HepG2 (cell line): ENCODE measurements around the gene ESR1. TPM values are rescaled to one million over a fixed set of nuclear protein-coding genes. Genes with fewer than 3 reads are reported as not detected.

Experiments used
- ETV5 ChIP-seq: IDR thresholded peaks from 2 replicates; pipeline ENCODE4 v1.6.1; 2018; ENCODE audit warnings: missing biosample characterization, missing genetic modification reagents, inconsistent platforms, borderline replicate concordance
- MIXL1 ChIP-seq: IDR thresholded peaks from 2 replicates; pipeline ENCODE4 v1.6.1; 2016
- NR2F2 ChIP-seq: IDR thresholded peaks from 2 replicates; pipeline ENCODE4 v1.6.1; 2012; ENCODE audit warnings: low read depth, inconsistent platforms, borderline replicate concordance
- NR3C1 ChIP-seq: sonication (generic); formaldehyde crosslinking; IDR thresholded peaks from 2 replicates; pipeline ENCODE4 v1.4.0; 2020; ENCODE audit warnings: missing genetic modification reagents
- PPARG ChIP-seq: conservative IDR thresholded peaks from 2 replicates; pipeline ENCODE4 v1.6.1; 2016; ENCODE audit warnings: missing biosample characterization, missing genetic modification reagents
- TOE1 ChIP-seq: sonication (generic); formaldehyde crosslinking; IDR thresholded peaks from 2 replicates; pipeline ENCODE4 v1.4.0; 2020; ENCODE audit warnings: mild to moderate bottlenecking, missing genetic modification reagents
- ZNF256 ChIP-seq: sonication (generic); formaldehyde crosslinking; conservative IDR thresholded peaks from 2 replicates; pipeline ENCODE4 v1.4.0; 2020; ENCODE audit warnings: missing genetic modification reagents
- ZNF30 ChIP-seq: sonication (generic); formaldehyde crosslinking; IDR thresholded peaks from 2 replicates; pipeline ENCODE4 v1.5.0; 2020; ENCODE audit warnings: mild to moderate bottlenecking, missing genetic modification reagents
- polyA plus RNA-seq, 8 experiments: library from polyadenylated mRNA; depleted of rRNA in 3 of 8; stranded (reverse) in 7 of 8; unstranded in 1 of 8; fragments of >200 nt; fragmentation: Illumina TruSeq in 4 of 8; extraction: Trizol in 4 of 8; gene quantifications; 2 replicates each; pipeline versions ENCODE4 v1.2.1 to v1.2.3, GENCODE V29; 2011 to 2016; ENCODE audit warnings: low read depth in 4 of 8, missing spikeins in 1 of 8, mixed read lengths in 1 of 8; ENCODE audit not compliant: insufficient read depth in 1 of 8
- total RNA-seq, 5 experiments: library from RNA; depleted of rRNA; stranded (reverse); fragments of >200 nt; fragmentation: Illumina TruSeq; extraction: Trizol; gene quantifications; 2 replicates each; pipeline ENCODE4 v1.2.3, GENCODE V29; 2016; ENCODE audit warnings: low read depth in 1 of 5
- TF ChIP-seq, protein P1 (sequence below): sonication (generic); formaldehyde crosslinking; IDR thresholded peaks from 2 replicates; pipeline ENCODE4 v1.4.0; 2020; ENCODE audit warnings: mild to moderate bottlenecking, missing genetic modification reagents, borderline replicate concordance
- TF ChIP-seq, protein P2 (sequence below), 2 experiments: sonication (generic) in 1 of 2; formaldehyde crosslinking in 1 of 2; IDR thresholded peaks; 2 replicates each; pipeline versions ENCODE4 v1.4.0 to v1.6.1; 2016 to 2020; ENCODE audit warnings: borderline replicate concordance in 1 of 2, low read depth in 1 of 2, mild to moderate bottlenecking in 1 of 2, missing genetic modification reagents in 1 of 2
- TF ChIP-seq, protein P3 (sequence below): sonication (generic); formaldehyde crosslinking; IDR thresholded peaks from 2 replicates; pipeline ENCODE4 v1.4.0; 2020; ENCODE audit warnings: mild to moderate bottlenecking, low read depth, missing genetic modification reagents
- TF ChIP-seq, protein P4 (sequence below): sonication (generic); formaldehyde crosslinking; IDR thresholded peaks from 2 replicates; pipeline ENCODE4 v1.8.0; 2022; ENCODE audit warnings: missing genetic modification reagents, mild to moderate bottlenecking, moderate library complexity, borderline replicate concordance
- TF ChIP-seq, protein P5 (sequence below), 2 experiments: IDR thresholded peaks; 2 replicates each; pipeline ENCODE4 v1.6.1; 2011 to 2012; ENCODE audit warnings: low read length in 2 of 2, borderline replicate concordance in 1 of 2, low read depth in 1 of 2, mild to moderate bottlenecking in 1 of 2, moderate library complexity in 1 of 2

ESR1 gene
- total and polyA plus RNA-seq, 2 of the 13 experiments (the other 11 are each of a cell fraction or from before 2014, with no cell fraction given), result not detected

DNA sequence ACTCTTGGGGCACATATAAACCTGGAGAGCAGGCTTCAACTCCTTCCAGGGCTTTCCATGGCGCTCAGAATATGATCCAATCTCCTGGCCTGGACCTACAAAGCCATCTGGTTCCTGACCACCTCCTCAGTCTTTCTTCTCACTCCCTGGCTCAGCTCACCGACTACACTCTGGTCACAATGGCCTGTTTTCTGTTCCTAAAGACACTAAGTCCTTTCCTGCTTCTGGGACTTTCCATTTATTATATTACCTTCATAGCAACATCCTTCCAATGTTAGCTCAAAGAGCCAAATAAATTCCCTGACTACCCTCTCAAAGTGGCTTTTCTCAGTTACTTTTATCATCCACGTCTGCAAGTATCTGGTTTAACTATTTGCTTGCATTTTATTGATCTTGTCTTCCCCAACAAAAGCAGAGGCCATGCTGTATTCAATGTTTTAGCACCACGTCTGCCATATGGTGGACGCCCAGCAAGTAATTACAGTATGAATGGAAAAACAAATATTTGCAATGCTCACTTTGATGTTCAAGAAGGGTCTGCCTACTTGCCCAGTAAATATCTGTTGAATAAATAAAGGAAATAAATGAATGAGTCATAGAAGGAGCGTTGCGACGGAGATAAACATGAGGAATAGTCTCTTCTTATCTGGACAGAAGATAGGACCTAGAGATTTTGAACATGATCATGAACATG, 328.4 kb downstream of the ESR1 start (continued):
- TF ChIP-seq, protein P1, sequence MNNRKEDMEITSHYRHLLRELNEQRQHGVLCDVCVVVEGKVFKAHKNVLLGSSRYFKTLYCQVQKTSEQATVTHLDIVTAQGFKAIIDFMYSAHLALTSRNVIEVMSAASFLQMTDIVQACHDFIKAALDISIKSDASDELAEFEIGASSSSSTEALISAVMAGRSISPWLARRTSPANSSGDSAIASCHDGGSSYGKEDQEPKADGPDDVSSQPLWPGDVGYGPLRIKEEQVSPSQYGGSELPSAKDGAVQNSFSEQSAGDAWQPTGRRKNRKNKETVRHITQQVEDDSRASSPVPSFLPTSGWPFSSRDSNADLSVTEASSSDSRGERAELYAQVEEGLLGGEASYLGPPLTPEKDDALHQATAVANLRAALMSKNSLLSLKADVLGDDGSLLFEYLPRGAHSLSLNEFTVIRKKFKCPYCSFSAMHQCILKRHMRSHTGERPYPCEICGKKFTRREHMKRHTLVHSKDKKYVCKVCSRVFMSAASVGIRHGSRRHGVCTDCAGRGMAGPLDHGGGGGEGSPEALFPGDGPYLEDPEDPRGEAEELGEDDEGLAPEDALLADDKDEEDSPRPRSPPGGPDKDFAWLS (CRISPR knock-in tag), result no peak
- TF ChIP-seq, protein P2, sequence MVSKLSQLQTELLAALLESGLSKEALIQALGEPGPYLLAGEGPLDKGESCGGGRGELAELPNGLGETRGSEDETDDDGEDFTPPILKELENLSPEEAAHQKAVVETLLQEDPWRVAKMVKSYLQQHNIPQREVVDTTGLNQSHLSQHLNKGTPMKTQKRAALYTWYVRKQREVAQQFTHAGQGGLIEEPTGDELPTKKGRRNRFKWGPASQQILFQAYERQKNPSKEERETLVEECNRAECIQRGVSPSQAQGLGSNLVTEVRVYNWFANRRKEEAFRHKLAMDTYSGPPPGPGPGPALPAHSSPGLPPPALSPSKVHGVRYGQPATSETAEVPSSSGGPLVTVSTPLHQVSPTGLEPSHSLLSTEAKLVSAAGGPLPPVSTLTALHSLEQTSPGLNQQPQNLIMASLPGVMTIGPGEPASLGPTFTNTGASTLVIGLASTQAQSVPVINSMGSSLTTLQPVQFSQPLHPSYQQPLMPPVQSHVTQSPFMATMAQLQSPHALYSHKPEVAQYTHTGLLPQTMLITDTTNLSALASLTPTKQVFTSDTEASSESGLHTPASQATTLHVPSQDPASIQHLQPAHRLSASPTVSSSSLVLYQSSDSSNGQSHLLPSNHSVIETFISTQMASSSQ (IDR thresholded peaks at IDR 0.05; ENCODE audit: low read depth), result peak; percentile 49
- TF ChIP-seq, protein P2 (CRISPR knock-in tag; IDR thresholded peaks at IDR 0.05; ENCODE audit: borderline replicate concordance), result peak; percentile 56; the same call in 1 of the 2 replicates
- TF ChIP-seq ZNF256 (CRISPR knock-in tag) (no peak), TOE1 (no peak), MIXL1 (CRISPR knock-in tag) (peak; percentile 95), NR3C1 (no peak), NR2F2 (peak; percentile 73), ETV5 (CRISPR knock-in tag) (peak; percentile 44; the same call in 1 of the 2 replicates), PPARG (CRISPR knock-in tag) (peak; percentile 55; the same call in 1 of the 2 replicates), ZNF30 (CRISPR knock-in tag) (no peak)
- TF ChIP-seq, protein P3, sequence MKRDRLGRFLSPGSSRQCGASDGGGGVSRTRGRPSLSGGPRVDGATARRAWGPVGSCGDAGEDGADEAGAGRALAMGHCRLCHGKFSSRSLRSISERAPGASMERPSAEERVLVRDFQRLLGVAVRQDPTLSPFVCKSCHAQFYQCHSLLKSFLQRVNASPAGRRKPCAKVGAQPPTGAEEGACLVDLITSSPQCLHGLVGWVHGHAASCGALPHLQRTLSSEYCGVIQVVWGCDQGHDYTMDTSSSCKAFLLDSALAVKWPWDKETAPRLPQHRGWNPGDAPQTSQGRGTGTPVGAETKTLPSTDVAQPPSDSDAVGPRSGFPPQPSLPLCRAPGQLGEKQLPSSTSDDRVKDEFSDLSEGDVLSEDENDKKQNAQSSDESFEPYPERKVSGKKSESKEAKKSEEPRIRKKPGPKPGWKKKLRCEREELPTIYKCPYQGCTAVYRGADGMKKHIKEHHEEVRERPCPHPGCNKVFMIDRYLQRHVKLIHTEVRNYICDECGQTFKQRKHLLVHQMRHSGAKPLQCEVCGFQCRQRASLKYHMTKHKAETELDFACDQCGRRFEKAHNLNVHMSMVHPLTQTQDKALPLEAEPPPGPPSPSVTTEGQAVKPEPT (CRISPR knock-in tag), result no peak
- TF ChIP-seq, protein P4, sequence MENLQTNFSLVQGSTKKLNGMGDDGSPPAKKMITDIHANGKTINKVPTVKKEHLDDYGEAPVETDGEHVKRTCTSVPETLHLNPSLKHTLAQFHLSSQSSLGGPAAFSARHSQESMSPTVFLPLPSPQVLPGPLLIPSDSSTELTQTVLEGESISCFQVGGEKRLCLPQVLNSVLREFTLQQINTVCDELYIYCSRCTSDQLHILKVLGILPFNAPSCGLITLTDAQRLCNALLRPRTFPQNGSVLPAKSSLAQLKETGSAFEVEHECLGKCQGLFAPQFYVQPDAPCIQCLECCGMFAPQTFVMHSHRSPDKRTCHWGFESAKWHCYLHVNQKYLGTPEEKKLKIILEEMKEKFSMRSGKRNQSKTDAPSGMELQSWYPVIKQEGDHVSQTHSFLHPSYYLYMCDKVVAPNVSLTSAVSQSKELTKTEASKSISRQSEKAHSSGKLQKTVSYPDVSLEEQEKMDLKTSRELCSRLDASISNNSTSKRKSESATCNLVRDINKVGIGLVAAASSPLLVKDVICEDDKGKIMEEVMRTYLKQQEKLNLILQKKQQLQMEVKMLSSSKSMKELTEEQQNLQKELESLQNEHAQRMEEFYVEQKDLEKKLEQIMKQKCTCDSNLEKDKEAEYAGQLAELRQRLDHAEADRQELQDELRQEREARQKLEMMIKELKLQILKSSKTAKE (CRISPR knock-in tag), result peak; percentile 83
- TF ChIP-seq, protein P5, sequence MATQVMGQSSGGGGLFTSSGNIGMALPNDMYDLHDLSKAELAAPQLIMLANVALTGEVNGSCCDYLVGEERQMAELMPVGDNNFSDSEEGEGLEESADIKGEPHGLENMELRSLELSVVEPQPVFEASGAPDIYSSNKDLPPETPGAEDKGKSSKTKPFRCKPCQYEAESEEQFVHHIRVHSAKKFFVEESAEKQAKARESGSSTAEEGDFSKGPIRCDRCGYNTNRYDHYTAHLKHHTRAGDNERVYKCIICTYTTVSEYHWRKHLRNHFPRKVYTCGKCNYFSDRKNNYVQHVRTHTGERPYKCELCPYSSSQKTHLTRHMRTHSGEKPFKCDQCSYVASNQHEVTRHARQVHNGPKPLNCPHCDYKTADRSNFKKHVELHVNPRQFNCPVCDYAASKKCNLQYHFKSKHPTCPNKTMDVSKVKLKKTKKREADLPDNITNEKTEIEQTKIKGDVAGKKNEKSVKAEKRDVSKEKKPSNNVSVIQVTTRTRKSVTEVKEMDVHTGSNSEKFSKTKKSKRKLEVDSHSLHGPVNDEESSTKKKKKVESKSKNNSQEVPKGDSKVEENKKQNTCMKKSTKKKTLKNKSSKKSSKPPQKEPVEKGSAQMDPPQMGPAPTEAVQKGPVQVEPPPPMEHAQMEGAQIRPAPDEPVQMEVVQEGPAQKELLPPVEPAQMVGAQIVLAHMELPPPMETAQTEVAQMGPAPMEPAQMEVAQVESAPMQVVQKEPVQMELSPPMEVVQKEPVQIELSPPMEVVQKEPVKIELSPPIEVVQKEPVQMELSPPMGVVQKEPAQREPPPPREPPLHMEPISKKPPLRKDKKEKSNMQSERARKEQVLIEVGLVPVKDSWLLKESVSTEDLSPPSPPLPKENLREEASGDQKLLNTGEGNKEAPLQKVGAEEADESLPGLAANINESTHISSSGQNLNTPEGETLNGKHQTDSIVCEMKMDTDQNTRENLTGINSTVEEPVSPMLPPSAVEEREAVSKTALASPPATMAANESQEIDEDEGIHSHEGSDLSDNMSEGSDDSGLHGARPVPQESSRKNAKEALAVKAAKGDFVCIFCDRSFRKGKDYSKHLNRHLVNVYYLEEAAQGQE (IDR thresholded peaks at IDR 0.05; ENCODE audit: borderline replicate concordance in 1 of 2, low read depth in 1 of 2, low read length in 2 of 2), result 0 out of 4 replicates have a peak, but pooled peaks of 1 of the 2 experiments have one; percentile 11
